Psoas muscle (tissue), 8 donors: Measurements from ENCODE around the gene PLEKHJ1. TPM values are rescaled to one million over a fixed set of nuclear protein-coding genes. Genes with fewer than 3 reads are reported as not detected.

Experiments used
- ATAC-seq, 4 donors: fragments of 200-7000 bp; cut with Tn5 transposase; one replicate each; pipeline ENCODE4 v1.9.1; 2020; ENCODE audit warnings: moderate library complexity in 3 of 4, mild to moderate bottlenecking in 2 of 4
- DNase-seq, 2 donors: peaks; one replicate each; pipeline ENCODE4 v3.0.0-alpha.2; 2020
- H3K27ac ChIP-seq: fragments of 200-600 bp; one replicate; pipeline ENCODE4 v1.8.0; 2022
- H3K27me3 ChIP-seq, 3 donors: fragments of 200-600 bp in 1 of 3; one replicate each; pipeline versions ENCODE4 v1.6.1 to v1.8.0; 2013 to 2022; ENCODE audit warnings: low read length in 2 of 3, mild to moderate bottlenecking in 2 of 3, moderate library complexity in 1 of 3; ENCODE audit not compliant: insufficient read depth in 3 of 3
- H3K36me3 ChIP-seq, 2 donors: fragments of 200-600 bp in 1 of 2; one replicate each; pipeline versions ENCODE4 v1.6.1 to v1.8.0; 2013 to 2022; ENCODE audit warnings: low read depth in 1 of 2, mild to moderate bottlenecking in 1 of 2, moderate library complexity in 1 of 2; ENCODE audit not compliant: insufficient read depth in 1 of 2
- H3K4me1 ChIP-seq: fragments of 200-600 bp; one replicate; pipeline ENCODE4 v1.8.0; 2022
- H3K4me3 ChIP-seq: fragments of 200-600 bp; one replicate; pipeline ENCODE4 v1.8.0; 2022; ENCODE audit warnings: mild to moderate bottlenecking
- H3K9me3 ChIP-seq: fragments of 200-600 bp; one replicate; pipeline ENCODE4 v1.8.0; 2022
- CTCF ChIP-seq: fragments of 200-600 bp; IDR thresholded peaks from one replicate; pipeline ENCODE4 v1.8.0; 2022; ENCODE audit warnings: antibody characterized with exemption
- WGBS, 3 donors: extraction: QIAGEN DNeasy Blood & Tissue Kit; methylation state at CpG; one replicate each; pipeline versions ENCODE4 v1.1.6 to v1.1.7; 2013; 5-methylcytosine and 5-hydroxymethylcytosine counted together
- intact Hi-C, 2 donors: fragments of 100-400 bp; cut with DNase I; formaldehyde crosslinking; loops; one replicate each; pipeline versions ENCODE4 v1.11.0 to v1.14.2; 2022
- polyA plus RNA-seq, 3 donors: library from polyadenylated mRNA; stranded (reverse); fragments of 200-250 nt; gene quantifications; one replicate each; pipeline ENCODE4 v1.2.3, GENCODE V29; 2013
- total RNA-seq, 4 donors: library from RNA; stranded (reverse); fragmentation: NEBNext Ultra II Directional in 2 of 4; extraction: Animal tissue kit (Norgen Biotek cat#: 25700) in 2 of 4; gene quantifications; one replicate each; pipeline versions ENCODE4 v1.2.1 to v1.2.4, GENCODE V29; 2021 to 2023
- donor health status: healthy with polysubstance abuse.
- donor health status: DM: no; HTN: no; CAD: no; lungs with moderate emphysema.
- donor health status: Bipolar disorder and iron deficiency.
- donor health status: healthy.
- donor health status: DM: yes; HTN: yes; CAD: no.
- donor health status: DM: no; HTN: no; CAD: no.
- donor health status: DM: no; HTN: no; CAD: no.
- donor health status: DM: yes; HTN: yes; CAD: no.

Gene PLEKHJ1
- total and polyA plus RNA-seq, 7 donors, result 54.9 to 146 (median 65.5) TPM

- no peaks in the 10 kb centered on the region for H3K9me3 ChIP-seq
- intact Hi-C loops, result loop anchor here in 1 of 2 donors (2.0 kb wide), 1 partner anchor 13 kb away; no protein-coding TSS in a partner anchor
- peak overlapping the region; percentile 72 for H3K4me3 ChIP-seq
- peak; percentile 24 for TF ChIP-seq CTCF
- peaks cover 30% of the 10 kb centered on the region for H3K4me1 ChIP-seq
- H3K27me3 ChIP-seq, result peaks cover 0 to 13% (median 0%) of the 10 kb centered on the region in 3 donors
- no peak for ATAC-seq
- 39 to 62% (median 49%) methylated on average over 20 of the region's 20 CpGs for WGBS, 3 donors
- H3K36me3 ChIP-seq, result peaks cover 0 to 28% of the 10 kb centered on the region in 2 donors
- no peak for DNase-seq
- H3K27ac ChIP-seq, result peak overlapping the region; percentile 100
These were observed 18.1 kb upstream of the PLEKHJ1 start for GRCh38 chr19:2254064-2254872.

GRCh38 chr19:2253106-2254063 is 17.3 kb upstream of the PLEKHJ1 start:
- DNase-seq (no peak), ATAC-seq (peak in 1 of 4 donors; percentile 1)
- peaks cover 0 to 28% of the 10 kb centered on the region in 2 donors for H3K36me3 ChIP-seq
- H3K9me3 ChIP-seq, result no peaks in the 10 kb centered on the region
- TF ChIP-seq CTCF, result no peak
- peaks cover 30% of the 10 kb centered on the region for H3K4me1 ChIP-seq
- 41 to 45% (median 43%) methylated on average over 62 to 77 of the region's 77 CpGs for WGBS, 3 donors
- H3K4me3 ChIP-seq, result peak overlapping the region; percentile 72
- peaks cover 0 to 13% (median 0%) of the 10 kb centered on the region in 3 donors for H3K27me3 ChIP-seq
- intact Hi-C loops, result loop anchor here in 1 of 2 donors (2.0 kb wide), 1 partner anchor 13 kb away; no protein-coding TSS in a partner anchor
- H3K27ac ChIP-seq, result peak overlapping the region; percentile 100

GRCh38 chr19:2252797-2253105 is 16.6 kb upstream of the PLEKHJ1 start:
- Histone ChIP-seq H3K4me3 (peak overlapping the region; percentile 72), H3K27me3 (peaks cover 0 to 13% (median 0%) of the 10 kb centered on the region in 3 donors), H3K9me3 (no peaks in the 10 kb centered on the region), H3K4me1 (peaks cover 30% of the 10 kb centered on the region), H3K36me3 (peaks cover 0 to 28% of the 10 kb centered on the region in 2 donors), H3K27ac (peak overlapping the region; percentile 100)
- 27 to 37% (median 28%) methylated on average over 17 to 18 of the region's 18 CpGs for WGBS, 3 donors
- ATAC-seq (no peak), DNase-seq (no peak)
- TF ChIP-seq CTCF, result no peak
- intact Hi-C loops, result no loop called here

GRCh38 chr19:2252055-2252796 is 16.1 kb upstream of the PLEKHJ1 start:
- Histone ChIP-seq H3K4me1 (peaks cover 34% of the 10 kb centered on the region), H3K27ac (peak overlapping the region; percentile 100), H3K27me3 (peaks cover 0 to 13% (median 0%) of the 10 kb centered on the region in 3 donors), H3K36me3 (peaks cover 0 to 33% of the 10 kb centered on the region in 2 donors), H3K9me3 (no peaks in the 10 kb centered on the region), H3K4me3 (peak overlapping the region; percentile 72)
- intact Hi-C loops, result no loop called here
- 62 to 64% (median 64%) methylated on average over 64 to 74 of the region's 74 CpGs for WGBS, 3 donors
- ATAC-seq (no peak), DNase-seq (no peak)
- no peak for TF ChIP-seq CTCF
